Left lung (tissue), 10 donors: Measurements from ENCODE around the gene PDCD11. TPM values are rescaled to one million over a fixed set of nuclear protein-coding genes. Genes with fewer than 3 reads are reported as not detected.

Experiments
- ATAC-seq: fragments of 200-7000 bp; cut with Tn5 transposase; one replicate; pipeline ENCODE4 v1.9.1; 2020; ENCODE audit warnings: moderate library complexity
- DNase-seq, 4 donors: peaks; one replicate each; pipeline ENCODE4 v3.0.0-alpha.2; 2013 to 2020
- H3K27ac ChIP-seq, 2 donors: fragments of 200-600 bp; sonication (generic) in 1 of 2; one replicate each; pipeline versions ENCODE4 v1.5.0 to v1.8.0; 2020 to 2021
- H3K27me3 ChIP-seq, 2 donors: fragments of 200-600 bp; sonication (generic) in 1 of 2; one replicate each; pipeline versions ENCODE4 v1.5.0 to v1.8.0; 2020 to 2021
- H3K36me3 ChIP-seq, 2 donors: fragments of 200-600 bp; sonication (generic) in 1 of 2; one replicate each; pipeline versions ENCODE4 v1.5.0 to v1.8.0; 2020 to 2021
- H3K4me1 ChIP-seq, 2 donors: fragments of 200-600 bp; one replicate each; pipeline ENCODE4 v1.8.0; 2021
- H3K4me3 ChIP-seq, 2 donors: fragments of 200-600 bp; sonication (generic) in 1 of 2; one replicate each; pipeline versions ENCODE4 v1.5.0 to v1.8.0; 2020 to 2021; ENCODE audit warnings: mild to moderate bottlenecking in 1 of 2
- H3K9me3 ChIP-seq, 2 donors: fragments of 200-600 bp; sonication (generic) in 1 of 2; one replicate each; pipeline versions ENCODE4 v1.5.0 to v1.8.0; 2020 to 2021
- CTCF ChIP-seq, 2 donors: fragments of 200-600 bp; sonication (generic) in 1 of 2; IDR thresholded peaks; one replicate each; pipeline versions ENCODE4 v1.5.0 to v1.8.0; 2021; ENCODE audit warnings: antibody characterized with exemption in 2 of 2
- intact Hi-C, 2 donors: fragments of 100-400 bp; cut with DNase I; formaldehyde crosslinking; loops; one replicate each; pipeline versions ENCODE4 v1.11.2 to v1.14.2; 2022
- polyA plus RNA-seq, 6 donors: library from polyadenylated mRNA; unstranded; fragments of 120-200 nt; gene quantifications; one replicate each; pipeline ENCODE4 v1.2.1, GENCODE V29; 2013; ENCODE audit not compliant: insufficient read length in 6 of 6
- total RNA-seq, 2 donors: library from RNA; stranded (reverse); fragmentation: NEBNext Ultra II Directional; extraction: Animal tissue kit (Norgen Biotek cat#: 25700); gene quantifications; one replicate each; pipeline ENCODE4 v1.2.1, GENCODE V29; 2021
- donor health status: DM: no; HTN: yes; CAD: no.
- donor health status: DM: no; HTN: no; CAD: no.

PDCD11 gene
- total and polyA plus RNA-seq, 8 donors: 20.1 to 42.4 (median 39.0) TPM

- Histone ChIP-seq H3K27me3 (no peaks in the 10 kb centered on the region), H3K4me3 (no peak overlapping the region), H3K27ac (no peak overlapping the region), H3K9me3 (no peaks in the 10 kb centered on the region), H3K36me3 (peaks cover 0 to 76% of the 10 kb centered on the region in 2 donors), H3K4me1 (peaks cover 0 to 5% of the 10 kb centered on the region in 2 donors)
- ATAC-seq: no peak
- DNase-seq: no peak
- intact Hi-C loops: no loop called here
- TF ChIP-seq CTCF (IDR thresholded peaks at IDR 0.05): no peak
Observed at GRCh38 chr10:103427866-103428265, 31.4 kb downstream of the PDCD11 start.

GRCh38 chr10:103428989-103429643 is 32.7 kb downstream of the PDCD11 start:
- intact Hi-C loops: no loop called here
- no peak overlapping the region for H3K27ac ChIP-seq
- no peak for TF ChIP-seq CTCF (IDR thresholded peaks at IDR 0.05)
- H3K9me3 ChIP-seq: no peaks in the 10 kb centered on the region
- peaks cover 0 to 75% of the 10 kb centered on the region in 2 donors for H3K36me3 ChIP-seq
- no peaks in the 10 kb centered on the region for H3K27me3 ChIP-seq
- no peak for ATAC-seq
- peaks cover 0 to 12% of the 10 kb centered on the region in 2 donors for H3K4me1 ChIP-seq
- DNase-seq: no peak
- H3K4me3 ChIP-seq: no peak overlapping the region

- Histone ChIP-seq H3K4me1 (peaks cover 0 to 17% of the 10 kb centered on the region in 2 donors), H3K27me3 (no peaks in the 10 kb centered on the region), H3K36me3 (peaks cover 0 to 75% of the 10 kb centered on the region in 2 donors), H3K27ac (no peak overlapping the region), H3K9me3 (no peaks in the 10 kb centered on the region), H3K4me3 (no peak overlapping the region)
- ATAC-seq (no peak), DNase-seq (no peak)
- TF ChIP-seq CTCF (IDR thresholded peaks at IDR 0.05): no peak
- intact Hi-C loops: no loop called here
Observed at GRCh38 chr10:103429647-103430046, 33.2 kb downstream of the PDCD11 start.

- TF ChIP-seq CTCF (IDR thresholded peaks at IDR 0.05): no peak
- Histone ChIP-seq H3K27ac (no peak overlapping the region), H3K27me3 (no peaks in the 10 kb centered on the region), H3K9me3 (no peaks in the 10 kb centered on the region), H3K4me3 (no peak overlapping the region), H3K36me3 (peaks cover 0 to 73% of the 10 kb centered on the region in 2 donors), H3K4me1 (peaks cover 0 to 17% of the 10 kb centered on the region in 2 donors)
- intact Hi-C loops: no loop called here
- no peak for DNase-seq
- ATAC-seq: peak; percentile 94
Observed at GRCh38 chr10:103431902-103432301, 35.5 kb downstream of the PDCD11 start.

GRCh38 chr10:103433858-103434257 is 37.4 kb downstream of the PDCD11 start:
- ATAC-seq (peak; percentile 64), DNase-seq (peak in 1 of 4 donors; percentile 77)
- intact Hi-C loops: no loop called here
- H3K9me3 ChIP-seq: no peaks in the 10 kb centered on the region
- H3K36me3 ChIP-seq: peaks cover 0 to 75% of the 10 kb centered on the region in 2 donors
- no peak for TF ChIP-seq CTCF (IDR thresholded peaks at IDR 0.05)
- H3K4me3 ChIP-seq: no peak overlapping the region
- H3K27me3 ChIP-seq: no peaks in the 10 kb centered on the region
- no peak overlapping the region for H3K27ac ChIP-seq
- H3K4me1 ChIP-seq: peaks cover 0 to 17% of the 10 kb centered on the region in 2 donors
